ENCODE results near the gene CACNA2D1.

CACNA2D1 gene

DNA sequence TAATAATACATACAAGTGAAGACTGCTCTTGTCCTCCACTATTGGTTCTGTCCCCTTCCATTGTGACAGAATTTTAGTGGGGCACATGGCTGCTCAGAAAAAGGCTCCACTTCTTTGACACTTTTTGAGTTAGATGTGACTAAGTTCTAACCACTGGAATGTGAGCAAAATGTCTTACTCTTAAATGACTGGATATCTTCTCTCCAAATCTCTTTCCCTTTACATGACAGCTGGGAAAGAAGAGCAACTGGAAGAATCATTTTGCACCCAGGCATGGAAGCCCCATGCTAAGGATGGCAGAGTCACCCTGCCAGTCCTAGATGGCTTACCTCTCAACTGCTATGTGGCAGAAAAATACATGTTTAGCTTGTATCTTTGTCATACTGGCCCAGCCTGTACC lies 97.7 kb downstream of the CACNA2D1 start:
- DNase-seq (ENCODE audit: low spot score) (no peak), FAIRE-seq (no peak)

DNA sequence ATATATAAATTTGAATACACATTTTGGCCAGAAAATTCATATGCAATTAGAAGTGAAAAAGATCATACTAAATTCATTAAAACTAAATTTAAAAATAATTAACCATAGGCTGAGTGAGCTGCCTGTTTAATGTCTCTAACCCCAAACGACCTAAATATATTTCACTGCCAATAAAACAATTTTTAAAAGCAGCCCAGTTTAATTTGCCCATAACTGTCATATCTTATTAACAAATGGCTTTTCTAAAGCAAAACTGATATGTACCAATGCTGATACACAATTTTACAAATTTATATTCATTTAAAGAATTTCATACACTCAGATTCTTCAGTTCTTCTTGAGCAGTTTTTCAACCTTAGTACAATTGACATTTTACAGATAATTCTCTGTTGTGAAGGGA lies 99.9 kb downstream of the CACNA2D1 start:
- FAIRE-seq: no peak

DNA sequence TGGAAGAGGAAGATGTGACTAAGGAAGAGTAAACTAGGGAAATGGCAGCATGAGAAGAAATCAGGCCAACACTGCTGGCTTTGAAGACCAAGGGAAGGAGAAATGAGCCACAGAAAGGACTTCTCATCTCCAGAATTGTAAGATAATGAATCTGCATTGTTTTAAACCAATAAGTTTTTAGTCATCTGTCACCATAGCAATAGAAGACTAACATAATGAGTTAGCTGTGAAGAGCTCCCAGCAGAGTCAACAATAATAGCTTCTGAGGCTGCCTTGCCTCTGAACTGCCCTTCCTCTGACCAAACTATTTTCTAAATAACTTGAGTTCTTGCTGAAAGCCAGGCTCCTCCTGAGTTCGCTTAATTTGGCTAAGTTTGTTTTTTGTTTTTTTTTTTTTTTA lies 103.6 kb downstream of the CACNA2D1 start:
- FAIRE-seq (no peak), DNase-seq (ENCODE audit: low spot score) (no peak)

More for the DNA sequence above, 99.9 kb downstream of the CACNA2D1 start:
- no peak for DNase-seq (ENCODE audit: low spot score)

DNA sequence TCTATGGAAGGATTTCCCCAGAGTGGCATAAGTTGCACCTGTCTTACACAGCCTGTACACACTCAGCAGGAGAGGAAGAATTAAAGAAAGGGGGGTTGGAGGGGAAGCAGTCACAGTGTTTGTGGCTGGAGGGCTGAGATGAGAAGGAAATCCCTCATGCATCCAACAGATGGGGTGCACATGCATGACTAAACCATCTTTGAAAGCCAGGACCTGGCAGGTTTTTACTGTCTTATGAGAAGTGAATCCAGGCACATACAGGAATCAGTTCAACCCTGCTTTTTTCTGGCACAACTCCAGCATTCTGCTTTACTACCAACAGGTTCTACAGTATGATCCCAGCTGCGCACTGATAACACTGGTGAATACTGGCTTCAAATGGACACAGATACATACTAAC lies 107.7 kb downstream of the CACNA2D1 start:
- DNase-seq (ENCODE audit: low spot score) (no peak), FAIRE-seq (no peak)

DNA sequence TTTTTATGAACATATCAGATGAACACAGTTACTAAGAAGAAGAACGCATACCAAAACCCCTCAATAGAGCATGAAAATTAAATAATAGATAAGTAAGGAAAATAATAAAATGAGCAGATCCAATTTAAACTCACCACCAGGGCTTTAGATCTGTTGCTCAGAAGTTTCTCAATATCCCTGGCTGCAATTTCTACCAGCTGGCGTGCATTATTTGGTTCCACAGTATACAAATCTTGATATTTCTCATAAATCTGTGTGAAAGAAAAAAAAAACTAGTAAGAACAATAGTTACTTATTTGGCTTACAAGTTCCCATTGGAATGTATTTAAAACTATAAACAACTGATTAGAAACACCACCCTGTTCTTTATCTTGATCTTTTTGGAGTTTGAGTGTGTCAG lies 108.6 kb downstream of the CACNA2D1 start:
- DNase-seq (ENCODE audit: low spot score): no peak
- FAIRE-seq: no peak

DNA sequence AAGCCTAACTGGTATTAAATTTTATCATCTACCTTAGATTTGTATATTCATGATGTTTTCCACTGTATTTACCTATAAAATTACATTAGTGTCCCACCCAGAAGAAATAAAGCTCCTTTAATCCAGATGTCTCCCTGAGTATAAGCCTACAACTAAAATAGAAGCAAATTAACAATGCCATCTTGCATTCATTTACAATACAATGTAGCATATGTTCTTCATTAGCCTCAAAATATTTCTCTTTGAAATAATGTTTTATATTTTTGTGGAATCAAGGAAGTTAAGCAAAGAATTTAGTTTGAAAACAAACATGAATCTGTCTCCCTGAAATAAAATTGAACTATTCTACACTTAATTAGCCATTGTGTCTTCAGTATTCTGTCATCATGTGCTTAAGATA lies 112.3 kb downstream of the CACNA2D1 start:
- DNase-seq (ENCODE audit: low spot score) (no peak), FAIRE-seq (no peak)

DNA sequence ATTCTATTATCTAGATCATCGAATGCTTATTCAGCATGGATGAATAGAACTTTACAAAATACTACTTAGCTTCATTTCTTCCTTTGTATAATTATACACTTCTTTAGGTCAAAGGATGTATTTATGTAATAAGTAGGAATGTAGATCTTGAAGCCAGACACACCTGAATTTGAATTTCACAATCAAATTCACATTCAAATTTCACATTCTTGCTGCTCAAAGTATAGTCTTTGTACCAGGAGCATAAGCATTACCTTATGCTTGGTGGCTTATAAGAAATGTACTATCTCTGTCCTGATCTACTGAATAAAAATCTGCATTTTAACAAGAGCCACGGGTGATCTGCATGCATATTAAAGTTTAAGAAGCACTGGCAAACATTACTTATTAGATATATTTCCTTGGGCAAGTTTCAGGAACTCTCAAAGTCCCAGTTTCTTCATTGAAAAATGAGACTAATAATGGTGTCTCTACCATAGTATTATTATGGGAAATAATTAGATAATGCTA lies 112.8 kb downstream of the CACNA2D1 start:
- FAIRE-seq: no peak
- no peak for DNase-seq (ENCODE audit: low spot score)

DNA sequence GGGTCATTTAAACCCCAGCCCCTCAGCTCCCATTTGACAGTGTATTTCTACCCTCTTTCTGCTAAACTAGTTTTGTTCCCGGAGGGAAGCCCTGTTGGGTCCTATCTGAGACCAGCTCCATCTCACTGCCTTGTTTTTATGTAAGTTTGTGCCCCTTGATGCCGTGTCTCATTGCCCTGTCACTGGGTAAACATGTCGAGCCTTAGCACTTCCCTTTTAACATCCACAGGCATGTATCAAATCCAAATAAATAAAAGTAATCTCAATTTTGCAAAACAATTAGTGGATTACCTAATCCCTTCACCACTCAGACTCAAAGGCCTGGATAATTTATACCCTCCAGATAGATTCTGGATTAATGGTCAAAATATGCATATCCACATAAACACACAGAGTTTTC lies 115.7 kb downstream of the CACNA2D1 start:
- FAIRE-seq (no peak), DNase-seq (ENCODE audit: low spot score) (no peak)

DNA sequence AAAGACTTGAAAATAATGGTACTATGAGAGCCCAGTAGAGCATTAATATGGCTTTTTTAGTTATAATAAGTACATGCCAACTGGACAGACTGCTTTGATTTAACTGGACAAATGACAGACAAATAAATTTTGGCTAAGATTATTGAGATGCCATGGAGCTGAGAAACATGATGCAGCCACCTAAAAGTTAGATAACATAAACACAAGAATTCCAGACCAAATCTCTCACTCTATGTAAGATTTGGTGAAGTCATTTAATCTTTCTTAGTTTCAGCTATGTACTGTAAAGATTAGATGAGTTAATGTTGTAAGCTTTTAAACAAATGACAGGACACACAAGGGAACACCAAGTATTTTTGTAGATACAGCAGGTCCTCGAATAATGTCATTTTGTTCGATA lies 118.2 kb downstream of the CACNA2D1 start:
- FAIRE-seq (no peak), DNase-seq (ENCODE audit: low spot score) (no peak)

DNA sequence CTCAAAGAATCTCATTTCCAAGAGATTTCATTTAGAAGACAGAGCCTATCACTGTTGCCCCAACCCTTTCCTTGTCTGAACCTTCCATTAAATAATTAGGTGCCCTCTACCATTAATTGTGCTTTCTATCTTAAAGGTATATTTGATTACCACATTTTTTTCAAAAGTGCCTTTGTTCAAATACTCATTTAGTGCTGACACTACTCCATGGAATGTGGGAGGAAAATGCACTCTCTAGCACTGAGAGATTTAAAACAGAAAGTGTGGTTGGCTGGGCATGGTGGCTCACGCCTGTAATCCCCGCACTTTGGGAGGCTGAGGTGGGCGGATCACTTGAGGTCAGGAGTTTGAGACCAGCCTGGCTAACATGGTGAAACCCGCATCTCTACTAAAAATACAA lies 119.8 kb downstream of the CACNA2D1 start:
- FAIRE-seq: no peak
- DNase-seq (ENCODE audit: low spot score): no peak

DNA sequence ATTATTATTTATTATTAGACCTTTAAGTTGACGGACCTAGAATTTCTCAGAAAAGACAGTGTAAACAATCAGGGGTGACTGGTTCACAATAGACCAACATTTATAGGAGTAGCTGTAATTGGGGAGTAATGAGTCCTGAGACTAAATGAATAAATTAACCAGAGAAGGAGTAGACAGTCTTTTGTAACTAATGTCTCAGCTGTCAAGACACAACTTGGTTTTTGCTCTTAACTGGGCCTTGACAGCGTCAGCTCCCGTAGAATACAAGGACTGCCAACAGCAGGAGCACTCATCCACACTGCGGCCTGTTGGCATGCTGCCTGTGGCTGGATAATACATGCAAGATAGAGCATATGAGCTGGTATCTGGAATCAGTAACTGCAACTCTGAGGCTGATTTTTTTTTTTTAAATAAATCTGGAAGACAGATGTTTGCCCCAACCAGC lies 123.9 kb downstream of the CACNA2D1 start:
- FAIRE-seq: no peak
- DNase-seq (ENCODE audit: low spot score): no peak

DNA sequence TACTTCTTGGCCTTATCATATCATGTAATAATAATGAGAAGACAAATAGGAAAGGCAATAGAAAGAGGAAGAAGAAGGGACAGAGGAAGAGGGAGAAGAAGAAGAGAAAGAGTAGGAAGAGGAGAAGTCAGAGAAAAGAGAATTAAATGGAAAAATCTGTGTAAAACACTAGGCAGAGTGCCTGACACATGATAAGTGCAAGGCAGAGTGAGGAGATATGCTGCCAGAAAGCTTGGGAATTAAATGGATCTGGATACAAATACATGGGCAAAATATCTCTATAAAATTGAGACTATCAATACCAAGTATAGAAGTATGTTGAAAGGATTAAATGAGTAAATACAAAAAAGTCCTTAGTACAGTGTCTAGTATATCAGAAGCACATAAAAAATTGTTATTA lies 124.8 kb downstream of the CACNA2D1 start:
- DNase-seq (ENCODE audit: low spot score): no peak
- FAIRE-seq: no peak

DNA sequence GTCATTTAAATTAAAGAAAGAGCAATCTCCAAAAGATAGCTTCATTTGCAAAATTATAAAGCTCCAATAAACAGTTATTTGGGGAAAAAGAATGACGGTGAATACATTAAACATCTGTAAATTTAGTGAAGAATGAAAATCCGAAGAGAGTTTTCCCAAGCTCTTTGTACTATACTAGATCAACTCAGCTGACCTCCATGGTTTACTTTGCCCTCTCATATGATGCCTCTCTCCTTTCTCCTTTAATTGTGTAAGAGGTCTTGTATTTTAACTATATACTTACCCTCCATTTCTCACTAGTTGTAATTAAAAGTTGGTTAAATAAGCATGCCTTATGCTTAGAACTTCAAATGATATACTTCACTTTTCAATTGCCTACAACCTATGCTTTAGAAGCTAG lies 125.8 kb downstream of the CACNA2D1 start:
- FAIRE-seq (no peak), DNase-seq (ENCODE audit: low spot score) (no peak)

DNA sequence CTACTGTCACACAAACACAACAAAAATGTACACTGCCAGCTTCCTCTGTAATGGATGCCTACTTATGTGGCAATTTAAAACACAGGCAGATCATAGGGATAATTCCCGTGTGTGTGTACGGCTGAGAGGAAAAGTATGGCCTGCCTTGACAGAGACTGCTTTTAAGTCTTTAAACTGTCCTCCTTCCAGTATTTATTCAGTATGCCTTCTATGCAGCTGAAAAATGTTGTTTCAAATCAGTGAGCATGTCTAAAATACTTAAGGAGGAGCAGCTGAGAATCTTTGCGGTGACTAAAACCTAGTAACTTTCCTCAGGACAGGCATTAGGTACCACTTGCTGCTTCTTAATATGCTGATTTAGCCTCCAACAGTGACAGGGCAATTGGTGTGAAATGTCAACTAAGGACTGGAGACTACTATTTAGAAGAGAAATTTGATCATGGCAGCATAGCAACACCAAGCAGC lies 126.3 kb downstream of the CACNA2D1 start:
- DNase-seq (ENCODE audit: low spot score): no peak
- no peak for FAIRE-seq

DNA sequence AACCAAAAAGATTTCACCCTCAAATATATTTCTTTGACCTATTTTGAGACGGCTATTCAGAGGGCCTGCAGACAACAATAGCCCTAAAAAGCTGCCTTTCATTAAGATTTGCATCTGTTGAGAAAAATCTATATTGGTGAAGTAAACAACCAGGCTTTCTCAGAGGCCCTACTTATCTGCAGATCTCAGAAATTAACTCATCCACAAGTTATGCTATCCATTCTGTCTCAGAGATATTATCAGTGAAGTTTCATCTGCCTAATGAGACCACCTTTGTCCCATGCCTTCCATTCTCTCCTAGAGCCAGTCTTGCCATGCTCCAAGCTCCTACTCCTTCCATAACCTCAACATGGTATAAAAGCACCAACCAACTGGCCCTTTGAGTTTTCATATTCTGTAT lies 130.3 kb downstream of the CACNA2D1 start:
- DNase-seq (ENCODE audit: low spot score): no peak
- no peak for FAIRE-seq

DNA sequence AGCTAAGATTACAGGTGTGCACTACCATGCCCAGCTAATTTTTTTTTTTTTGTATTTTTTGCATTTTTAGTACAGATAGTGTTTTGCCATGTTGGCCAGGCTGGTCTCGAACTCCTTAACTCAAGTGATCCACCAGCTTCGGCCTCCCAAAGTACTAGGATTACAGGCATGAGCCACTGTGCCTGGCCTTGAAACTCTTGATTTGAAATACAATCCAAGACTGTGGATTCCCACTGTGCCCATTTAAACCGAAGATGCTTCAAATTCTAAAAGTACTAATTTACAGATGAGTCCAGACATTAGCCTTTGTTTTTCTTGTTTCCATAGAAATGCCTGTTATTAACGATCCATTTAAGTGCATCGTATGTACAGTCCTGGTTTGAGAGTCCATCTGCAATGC lies 130.9 kb downstream of the CACNA2D1 start:
- FAIRE-seq: no peak
- no peak for DNase-seq (ENCODE audit: low spot score)

DNA sequence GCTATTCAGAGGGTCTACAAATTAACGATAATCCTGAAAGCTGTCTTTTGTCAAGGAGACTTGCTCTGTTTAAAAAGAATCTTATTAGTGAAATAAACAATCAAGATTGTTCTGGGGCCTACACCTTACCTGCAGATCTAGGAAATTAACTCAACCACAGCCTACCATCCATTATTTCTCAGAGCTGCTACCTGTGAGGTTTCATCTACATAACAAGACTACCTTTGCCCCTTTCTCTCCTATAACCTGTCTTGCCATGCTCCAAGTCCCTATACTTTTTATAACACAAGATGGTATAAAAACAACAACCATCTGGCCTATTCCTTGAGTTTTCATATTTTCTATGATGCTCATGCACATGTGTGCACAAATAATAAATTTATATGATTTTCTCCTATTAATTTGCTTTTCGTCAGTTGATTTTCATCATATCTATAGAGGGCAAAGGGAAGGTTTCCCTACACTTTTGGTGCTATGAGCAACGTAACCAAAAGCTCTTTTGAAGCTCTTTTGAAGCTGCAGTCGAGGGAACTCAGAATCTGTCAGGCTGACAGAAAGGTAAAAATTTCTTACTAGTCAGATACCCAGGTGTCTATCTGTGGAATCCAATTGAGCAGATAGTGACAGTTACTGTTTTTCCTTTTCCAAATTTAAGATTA lies 138.1 kb downstream of the CACNA2D1 start:
- DNase-seq (ENCODE audit: low spot score) (no peak), FAIRE-seq (no peak)

DNA sequence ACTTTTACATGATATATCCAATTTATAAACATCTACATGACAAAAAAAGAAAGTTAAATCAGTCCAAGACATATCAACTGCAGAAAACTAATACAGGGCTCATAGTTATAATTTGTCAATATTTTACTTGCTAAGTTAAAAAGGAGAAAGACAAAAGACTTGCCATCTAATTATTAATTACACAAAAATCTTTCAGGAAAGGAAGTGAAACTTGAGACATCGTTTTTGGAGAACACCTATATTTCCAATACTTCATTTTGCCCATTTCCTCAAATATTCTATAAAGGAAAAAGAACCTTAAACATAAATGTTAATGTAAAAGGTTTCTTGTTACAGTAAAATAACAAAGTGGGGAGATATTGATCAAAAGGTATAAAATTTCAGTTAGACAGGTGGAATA lies 148.7 kb downstream of the CACNA2D1 start:
- no peak for DNase-seq (ENCODE audit: low spot score)
- no peak for FAIRE-seq

DNA sequence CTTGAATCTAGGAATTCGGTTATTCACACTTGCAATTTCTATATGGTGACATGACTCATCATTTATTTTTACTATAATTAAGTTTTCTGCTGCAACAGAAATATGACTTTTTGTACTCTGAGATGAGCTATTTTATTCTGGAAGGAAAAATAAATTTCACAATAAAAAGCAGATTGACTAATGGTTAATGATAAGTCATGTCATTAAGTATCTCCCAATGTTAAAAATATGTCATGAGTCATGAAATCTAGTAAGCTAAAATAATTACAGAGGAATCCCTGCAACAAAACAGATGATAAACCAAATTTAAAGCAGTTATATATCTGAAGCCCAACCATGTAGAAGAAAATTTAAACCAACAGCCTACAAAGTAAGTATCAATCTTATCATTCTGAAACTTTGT lies 149.2 kb downstream of the CACNA2D1 start:
- DNase-seq (ENCODE audit: low spot score) (no peak), FAIRE-seq (no peak)

DNA sequence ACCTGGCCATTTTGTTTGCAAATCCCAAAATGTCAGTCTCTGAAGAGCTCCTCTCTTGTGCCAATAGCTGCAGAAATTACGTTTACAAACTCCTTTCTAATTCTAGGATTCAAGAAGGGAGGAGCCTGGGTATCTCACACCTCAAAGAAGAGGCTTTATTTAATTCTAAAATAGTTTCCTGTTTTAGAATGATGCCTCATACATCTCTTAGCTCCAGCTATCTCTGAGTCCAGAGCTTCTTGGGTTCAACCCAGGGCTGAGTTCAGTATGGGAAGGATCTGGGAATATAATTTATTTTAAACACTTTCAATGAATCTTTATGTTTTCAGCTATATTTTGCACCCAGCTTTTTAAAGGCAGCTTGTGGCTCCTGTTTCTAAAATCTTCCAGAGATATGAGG lies 150.1 kb downstream of the CACNA2D1 start:
- DNase-seq (ENCODE audit: low spot score) (no peak), FAIRE-seq (no peak)

DNA sequence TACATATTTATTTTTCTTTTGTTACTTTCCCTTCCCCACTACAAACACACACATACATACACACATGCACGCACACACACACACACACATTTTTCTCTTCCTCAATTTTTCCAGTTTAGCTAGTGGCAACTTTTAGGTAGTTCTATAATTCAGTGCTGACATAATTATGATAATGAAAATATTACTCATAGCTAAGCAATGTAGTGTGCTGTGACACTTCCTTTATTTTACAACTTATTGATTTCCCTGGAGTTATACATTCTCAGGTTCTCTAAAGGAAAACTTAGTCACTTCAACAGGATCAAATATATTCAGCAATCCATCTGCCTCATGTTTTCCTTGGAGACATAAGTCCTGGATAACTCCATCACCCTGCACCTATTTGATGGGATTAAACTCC lies 151.6 kb downstream of the CACNA2D1 start:
- DNase-seq (ENCODE audit: low spot score): no peak

DNA sequence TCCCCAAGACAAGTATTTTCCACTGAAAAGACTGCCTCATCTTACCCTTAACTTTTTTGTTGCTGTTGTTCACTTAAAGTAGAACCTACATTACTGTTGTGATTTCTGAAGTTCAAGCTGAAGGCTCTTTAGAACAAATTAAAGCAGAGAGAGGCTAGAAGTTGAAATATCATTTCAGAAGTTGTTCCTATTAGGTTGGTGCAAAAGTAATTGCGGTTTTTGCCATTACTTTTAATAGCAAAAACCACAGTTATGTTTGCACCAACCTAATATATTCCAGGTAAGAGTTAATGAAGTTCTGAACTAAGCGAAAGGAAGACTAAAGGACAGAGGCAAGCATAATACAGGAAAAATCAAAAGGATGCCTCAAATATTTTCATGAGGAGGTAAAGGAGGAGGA lies 153.7 kb downstream of the CACNA2D1 start:
- no peak for FAIRE-seq
- no peak for DNase-seq (ENCODE audit: low spot score)

More for the DNA sequence above, 151.6 kb downstream of the CACNA2D1 start:
- FAIRE-seq: no peak

DNA sequence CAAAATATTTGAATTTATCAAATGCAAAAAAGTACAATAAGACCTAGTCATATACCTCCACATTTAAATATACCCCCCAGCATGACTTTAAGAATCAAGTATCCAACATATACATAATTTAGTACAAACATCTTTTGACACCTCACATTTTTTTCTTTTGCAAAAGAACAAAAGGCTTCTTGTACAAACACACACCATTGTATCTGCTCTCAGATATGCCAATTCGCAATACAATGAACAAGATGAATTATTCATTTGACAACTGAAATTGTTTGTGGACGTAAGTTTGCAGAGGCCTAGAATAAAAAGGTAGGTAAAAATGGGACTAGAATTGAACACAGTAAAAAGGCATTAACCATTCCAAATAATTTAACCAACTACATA lies 154.4 kb downstream of the CACNA2D1 start:
- DNase-seq (ENCODE audit: low spot score) (no peak), FAIRE-seq (no peak)

DNA sequence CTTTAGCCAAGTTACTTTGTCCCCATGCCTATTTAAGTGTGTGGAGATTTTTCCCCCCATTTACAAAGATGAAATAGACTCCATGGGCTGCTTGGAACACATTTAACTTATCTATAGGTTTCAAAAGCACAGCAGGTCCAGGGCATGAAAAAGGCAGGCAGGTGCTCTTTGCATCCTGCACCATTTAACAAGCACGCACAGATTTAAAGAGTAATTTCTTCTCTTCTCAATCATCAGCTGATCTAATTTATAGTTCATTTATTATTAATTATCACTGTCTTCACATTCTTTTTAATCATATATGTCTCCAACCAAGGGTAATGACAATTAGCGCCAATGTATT lies 156.8 kb downstream of the CACNA2D1 start:
- DNase-seq (ENCODE audit: low spot score) (no peak), FAIRE-seq (no peak)

Data from RCC 7860 (cell line).